H9 (cell line): ENCODE results near the gene HCRTR1. TPM values are rescaled to one million over a fixed set of nuclear protein-coding genes. Genes with fewer than 3 reads are reported as not detected.

Experiments used
- DNase-seq: peaks from one replicate; pipeline ENCODE4 v3.0.0-alpha.2; 2017
- H2AFZ ChIP-seq: one replicate; pipeline ENCODE4 v1.6.1; 2013; ENCODE audit warnings: mild to moderate bottlenecking, low read length, control low read depth, moderate library complexity
- H2AK5ac ChIP-seq: 2 replicates; pipeline ENCODE4 v1.6.1; 2013; ENCODE audit warnings: low read length, control low read depth, mixed read lengths; ENCODE audit not compliant: insufficient read length
- H2BK120ac ChIP-seq: one replicate; pipeline ENCODE4 v1.6.1; 2013; ENCODE audit warnings: low read depth, mild to moderate bottlenecking, low read length, control low read depth, inconsistent platforms; ENCODE audit not compliant: poor library complexity, severe bottlenecking
- H2BK12ac ChIP-seq: 2 replicates; pipeline ENCODE4 v1.6.1; 2013; ENCODE audit warnings: low read length, control low read depth, mixed read lengths, low read depth; ENCODE audit not compliant: insufficient read length
- H2BK15ac ChIP-seq: 2 replicates; pipeline ENCODE4 v1.6.1; 2013; ENCODE audit warnings: low read depth, low read length, control low read depth
- H2BK20ac ChIP-seq: one replicate; pipeline ENCODE4 v1.6.1; 2013; ENCODE audit warnings: low read depth, mild to moderate bottlenecking, low read length, control low read depth, inconsistent platforms; ENCODE audit not compliant: poor library complexity, severe bottlenecking
- H2BK5ac ChIP-seq: 2 replicates; pipeline ENCODE4 v1.6.1; 2013; ENCODE audit warnings: low read length, control low read depth, mixed read lengths; ENCODE audit not compliant: insufficient read length
- H3K14ac ChIP-seq: 2 replicates; pipeline ENCODE4 v1.6.1; 2013; ENCODE audit warnings: low read length, control low read depth; ENCODE audit not compliant: insufficient read depth
- H3K18ac ChIP-seq: 2 replicates; pipeline ENCODE4 v1.6.1; 2013; ENCODE audit warnings: low read depth, mild to moderate bottlenecking, mixed read lengths, low read length, control low read depth; ENCODE audit not compliant: insufficient read length
- H3K23ac ChIP-seq: 2 replicates; pipeline ENCODE4 v1.6.1; 2013; ENCODE audit warnings: low read length, control low read depth, mixed read lengths, low read depth; ENCODE audit not compliant: insufficient read length
- H3K23me2 ChIP-seq: 2 replicates; pipeline ENCODE4 v1.6.1; 2013; ENCODE audit warnings: low read depth, mild to moderate bottlenecking, mixed read lengths, low read length, control low read depth; ENCODE audit not compliant: insufficient read length, poor library complexity, severe bottlenecking
- H3K27ac ChIP-seq: 2 replicates; pipeline ENCODE4 v1.5.1; 2013; ENCODE audit warnings: low read length, control low read depth, mixed read lengths, low read depth; ENCODE audit not compliant: insufficient read length
- H3K27me3 ChIP-seq: 2 replicates; pipeline ENCODE4 v1.6.1; 2013; ENCODE audit warnings: low read length, control low read depth, inconsistent platforms; ENCODE audit not compliant: insufficient read depth
- H3K4ac ChIP-seq: 2 replicates; pipeline ENCODE4 v1.6.1; 2013; ENCODE audit warnings: low read depth, mild to moderate bottlenecking, control low read depth, inconsistent platforms, low read length, moderate library complexity
- H3K4me1 ChIP-seq: 2 replicates; pipeline ENCODE4 v1.6.1; 2013; ENCODE audit warnings: low read length, control low read depth, inconsistent platforms; ENCODE audit not compliant: insufficient read depth
- H3K4me2 ChIP-seq: 2 replicates; pipeline ENCODE4 v1.6.1; 2013; ENCODE audit warnings: low read length, control low read depth, mixed read lengths; ENCODE audit not compliant: insufficient read length, insufficient read depth
- H3K56ac ChIP-seq: 2 replicates; pipeline ENCODE4 v1.6.1; 2013; ENCODE audit warnings: low read depth, mild to moderate bottlenecking, mixed read lengths, low read length, control low read depth; ENCODE audit not compliant: insufficient read length
- H3K79me1 ChIP-seq: 2 replicates; pipeline ENCODE4 v1.6.1; 2013; ENCODE audit warnings: low read depth, mild to moderate bottlenecking, moderate library complexity, low read length, control low read depth, inconsistent platforms; ENCODE audit not compliant: insufficient read depth, poor library complexity, severe bottlenecking
- H3K79me2 ChIP-seq: 2 replicates; pipeline ENCODE4 v1.6.1; 2013; ENCODE audit warnings: low read length, control low read depth, inconsistent platforms; ENCODE audit not compliant: insufficient read depth
- H3K9ac ChIP-seq: 2 replicates; pipeline ENCODE4 v1.6.1; 2013; ENCODE audit warnings: low read length, control low read depth, mixed read lengths; ENCODE audit not compliant: insufficient read length; ENCODE audit errors: extremely low read depth
- H3K9me3 ChIP-seq: one replicate; pipeline ENCODE4 v1.6.1; 2013; ENCODE audit warnings: low read depth, low read length, inconsistent platforms; ENCODE audit not compliant: control insufficient read depth
- H3T11ph ChIP-seq: one replicate; pipeline ENCODE4 v1.6.1; 2013; ENCODE audit warnings: mild to moderate bottlenecking, low read length, control low read depth, inconsistent platforms
- H4K20me1 ChIP-seq: one replicate; pipeline ENCODE4 v1.6.1; 2013; ENCODE audit not compliant: control insufficient read depth, insufficient read length, insufficient read depth
- H4K5ac ChIP-seq: 2 replicates; pipeline ENCODE4 v1.6.1; 2013; ENCODE audit warnings: low read depth, mild to moderate bottlenecking, mixed read lengths, low read length, control low read depth; ENCODE audit not compliant: insufficient read length
- H4K8ac ChIP-seq: replicated peaks from 2 replicates; pipeline ENCODE4 v1.6.1; 2013; ENCODE audit warnings: low read length, control low read depth, mixed read lengths, low read depth; ENCODE audit not compliant: insufficient read length
- H4K91ac ChIP-seq: 2 replicates; pipeline ENCODE4 v1.6.1; 2013; ENCODE audit warnings: low read depth, mild to moderate bottlenecking, moderate library complexity, mixed read lengths, low read length, control low read depth; ENCODE audit not compliant: insufficient read length
- H3K27ac Mint-ChIP-seq, 3 experiments: 2 replicates in 2 of 3; 3 replicates in 1 of 3; pipeline ENCODE4 v1.8.0; 2020 to 2021; ENCODE audit warnings: mixed read lengths in 3 of 3, mild to moderate bottlenecking in 1 of 3, moderate library complexity in 1 of 3
- H3K27me3 Mint-ChIP-seq: 2 replicates; pipeline ENCODE4 v1.8.0; 2021; ENCODE audit warnings: low read depth, mild to moderate bottlenecking, moderate library complexity, mixed read lengths
- H3K36me3 Mint-ChIP-seq, 3 experiments: 2 replicates in 2 of 3; 3 replicates in 1 of 3; pipeline ENCODE4 v1.8.0; 2020 to 2021; ENCODE audit warnings: low read depth in 3 of 3, mixed read lengths in 3 of 3; ENCODE audit not compliant: insufficient read depth in 1 of 3
- H3K4me1 Mint-ChIP-seq, 2 experiments: 2 replicates each; pipeline ENCODE4 v1.8.0; 2020; ENCODE audit warnings: mixed read lengths in 2 of 2
- H3K4me3 Mint-ChIP-seq, 2 experiments: 2 replicates in 1 of 2; 3 replicates in 1 of 2; pipeline ENCODE4 v1.8.0; 2020 to 2021; ENCODE audit warnings: mild to moderate bottlenecking in 2 of 2, mixed read lengths in 2 of 2, moderate library complexity in 1 of 2
- H3K9me3 Mint-ChIP-seq, 2 experiments: 2 replicates in 1 of 2; 3 replicates in 1 of 2; pipeline ENCODE4 v1.8.0; 2020; ENCODE audit warnings: mild to moderate bottlenecking in 2 of 2, mixed read lengths in 2 of 2, moderate library complexity in 1 of 2
- CTCF ChIP-seq: fragments of 200-600 bp; sonication (generic); conservative IDR thresholded peaks from 3 replicates; pipeline ENCODE4 v1.8.0; 2021; ENCODE audit warnings: antibody characterized with exemption, mild to moderate bottlenecking
- WGBS: extraction: QIAGEN DNeasy Blood & Tissue Kit; methylation state at CpG from one replicate; pipeline ENCODE4 v1.1.7; 2013; ENCODE audit warnings: missing lambda C conversion rate, low lambda C conversion rate, mixed read lengths; ENCODE audit not compliant: insufficient read length; ENCODE audit errors: extremely low coverage; 5-methylcytosine and 5-hydroxymethylcytosine counted together
- total RNA-seq: library from RNA; stranded (reverse); gene quantifications from 2 replicates; pipeline ENCODE4 v1.2.1, GENCODE V29; 2021

The HCRTR1 gene
- total RNA-seq, 1 experiment from 2014 or later, result not detected

GRCh38 chr1:31596737-31597097 is 20.8 kb upstream of the HCRTR1 start:
- Histone ChIP-seq H3K27me3 (no peaks in the 10 kb centered on the region), H3K18ac (no peak overlapping the region), H3K9me3 (no peaks in the 10 kb centered on the region), H3K9ac (no peak overlapping the region), H3K27ac (no peak overlapping the region), H2BK12ac (no peak overlapping the region), H3T11ph (no peak overlapping the region), H4K8ac (no peak overlapping the region), H2BK15ac (no peak overlapping the region), H2BK5ac (no peak overlapping the region), H3K79me1 (no peaks in the 10 kb centered on the region), H3K23me2 (no peaks in the 10 kb centered on the region), H2BK120ac (no peak overlapping the region), H2BK20ac (no peak overlapping the region), H4K20me1 (no peaks in the 10 kb centered on the region), H2AK5ac (no peak overlapping the region), H3K14ac (no peak overlapping the region), H3K4me1 (no peaks in the 10 kb centered on the region), H3K4ac (no peak overlapping the region), H3K56ac (no peak overlapping the region), H2AFZ (no peak overlapping the region), H3K23ac (no peak overlapping the region), H4K5ac (no peak overlapping the region), H4K91ac (no peak overlapping the region), H3K4me2 (no peak overlapping the region), H3K79me2 (no peaks in the 10 kb centered on the region)
- WGBS, result no CpG with 5 or more reads among the region's 6 CpGs
- Mint-ChIP-seq H3K4me1 (peaks cover 2 to 5% of the 10 kb centered on the region in 2 experiments; a peak in 3 of 4 replicates), H3K36me3 (no peaks in the 10 kb centered on the region), H3K4me3 (no peak overlapping the region), H3K27me3 (peaks cover 10% of the 10 kb centered on the region), H3K27ac (no peak overlapping the region), H3K9me3 (no peaks in the 10 kb centered on the region)
- no peak for DNase-seq
- no peak for TF ChIP-seq CTCF
